ENCODE results near the gene DAGLA. TPM values are rescaled to one million over a fixed set of nuclear protein-coding genes. Genes with fewer than 3 reads are reported as not detected.

The DAGLA gene
- total and polyA plus RNA-seq, 2 donors (not counting 1 experiment from before 2014, with no cell fraction given) = 0.06 TPM; not detected in 1

DNA sequence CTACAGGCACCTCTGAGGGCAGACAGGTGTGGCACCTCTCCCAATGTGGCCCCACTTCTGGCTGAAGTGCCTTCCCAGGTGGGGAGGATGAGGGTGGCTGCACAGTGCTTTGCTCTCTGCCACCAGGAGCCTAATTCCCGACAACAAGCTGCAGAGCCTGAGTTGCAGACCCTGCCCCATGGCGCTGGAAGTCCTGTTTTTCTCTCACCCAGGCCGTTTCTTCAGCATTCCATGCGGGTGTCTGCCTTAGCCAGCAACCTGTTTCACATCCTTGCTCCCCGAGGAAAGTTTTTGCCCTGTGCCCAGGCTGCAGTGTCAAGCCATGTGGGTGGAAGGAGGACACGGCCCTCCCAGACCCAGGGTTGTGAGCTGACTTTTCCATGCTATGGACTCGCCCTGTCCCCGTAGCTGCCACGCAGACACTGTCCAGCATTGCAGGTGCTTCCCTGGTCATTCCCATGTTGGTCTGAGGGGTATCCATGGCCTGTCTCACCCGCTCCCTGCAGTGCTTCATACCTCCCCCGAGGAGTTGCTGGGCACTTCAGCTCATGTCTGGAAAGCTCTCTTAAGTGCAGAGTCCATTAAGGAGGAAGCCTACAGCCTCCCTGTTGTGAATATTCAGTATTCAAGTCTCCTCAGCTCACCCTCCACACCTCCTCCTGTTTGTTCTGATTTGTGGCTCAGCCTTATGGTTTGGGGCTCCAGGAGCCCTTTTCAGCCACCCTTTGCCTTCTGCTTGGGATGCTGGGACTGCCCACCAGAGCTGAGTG, 2.9 kb downstream of the DAGLA start:
- H4K20me1 ChIP-seq (ENCODE audit: control insufficient read depth, insufficient read depth, low read length, poor library complexity, severe bottlenecking) = no peaks in the 10 kb centered on the region
- no peak overlapping the region for H2AFZ ChIP-seq (ENCODE audit: insufficient read depth, low read depth, low read length, poor library complexity, severe bottlenecking)
- no peaks in the 10 kb centered on the region for H3K79me2 ChIP-seq (ENCODE audit: control insufficient read depth, insufficient read depth, low read length)
- 87% methylated on average over 11 of the region's 11 CpGs for WGBS (ENCODE audit: insufficient coverage)
- H3K27me3 ChIP-seq (replicated peaks in 1 of 4; ENCODE audit: control extremely low read depth in 1 of 4, control insufficient read depth in 3 of 4, insufficient read depth in 4 of 4, low read length in 3 of 4) = peaks cover 0 to 36% (median 12%) of the 10 kb centered on the region in 4 experiments
- no peak overlapping the region for H3K27ac ChIP-seq (ENCODE audit: low read length in 2 of 2)
- H3K4me3 ChIP-seq (ENCODE audit: control extremely low read depth in 1 of 5, extremely low read depth in 1 of 5, insufficient read depth in 1 of 5, low read depth in 2 of 5, low read length in 4 of 5) = no peak overlapping the region
- no peak for TF ChIP-seq EZH2 (IDR thresholded peaks at IDR 0.05; ENCODE audit: borderline replicate concordance, insufficient read depth, low read depth, low read length, poor library complexity, severe bottlenecking)
- TF ChIP-seq, protein P1, sequence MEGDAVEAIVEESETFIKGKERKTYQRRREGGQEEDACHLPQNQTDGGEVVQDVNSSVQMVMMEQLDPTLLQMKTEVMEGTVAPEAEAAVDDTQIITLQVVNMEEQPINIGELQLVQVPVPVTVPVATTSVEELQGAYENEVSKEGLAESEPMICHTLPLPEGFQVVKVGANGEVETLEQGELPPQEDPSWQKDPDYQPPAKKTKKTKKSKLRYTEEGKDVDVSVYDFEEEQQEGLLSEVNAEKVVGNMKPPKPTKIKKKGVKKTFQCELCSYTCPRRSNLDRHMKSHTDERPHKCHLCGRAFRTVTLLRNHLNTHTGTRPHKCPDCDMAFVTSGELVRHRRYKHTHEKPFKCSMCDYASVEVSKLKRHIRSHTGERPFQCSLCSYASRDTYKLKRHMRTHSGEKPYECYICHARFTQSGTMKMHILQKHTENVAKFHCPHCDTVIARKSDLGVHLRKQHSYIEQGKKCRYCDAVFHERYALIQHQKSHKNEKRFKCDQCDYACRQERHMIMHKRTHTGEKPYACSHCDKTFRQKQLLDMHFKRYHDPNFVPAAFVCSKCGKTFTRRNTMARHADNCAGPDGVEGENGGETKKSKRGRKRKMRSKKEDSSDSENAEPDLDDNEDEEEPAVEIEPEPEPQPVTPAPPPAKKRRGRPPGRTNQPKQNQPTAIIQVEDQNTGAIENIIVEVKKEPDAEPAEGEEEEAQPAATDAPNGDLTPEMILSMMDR (IDR thresholded peaks at IDR 0.05) = no peak
- DNase-seq (no peak), ATAC-seq (ENCODE audit: low read depth) (no peak)
- Mint-ChIP-seq H3K27ac (no peak overlapping the region), H3K27me3 (peaks cover 39% of the 10 kb centered on the region), H3K4me1 (peaks cover 7% of the 10 kb centered on the region), H3K4me3 (no peak overlapping the region), H3K9me3 (ENCODE audit: insufficient read depth) (no peaks in the 10 kb centered on the region)
- H3K4me2 ChIP-seq (replicated peaks; ENCODE audit: low read depth, low read length, poor library complexity, severe bottlenecking) = no peak overlapping the region
- intact Hi-C loops (cut with micrococcal nuclease) = no loop called here
- no peak overlapping the region for H3K9ac ChIP-seq (ENCODE audit: low read length)
- CTCF ChIA-PET = no interaction called here
- POLR2A ChIA-PET = no interaction called here
- H3K9me3 ChIP-seq (ENCODE audit: control extremely low read depth in 1 of 3, control insufficient read depth in 2 of 3, insufficient read depth in 1 of 3, low read length in 2 of 3) = peaks cover 0 to 5% (median 0%) of the 10 kb centered on the region in 3 donors
- H3K4me1 ChIP-seq (ENCODE audit: control insufficient read depth in 2 of 2, insufficient read depth in 2 of 2, low read length in 2 of 2) = peaks cover 3 to 12% of the 10 kb centered on the region in 2 donors
- H3K36me3 ChIP-seq (replicated peaks in 1 of 2; ENCODE audit: control extremely low read depth in 1 of 2, control insufficient read depth in 1 of 2, extremely low read depth in 1 of 2, insufficient read depth in 2 of 2, low read length in 1 of 2) = no peaks in the 10 kb centered on the region
